Caco-2 (cell line): Measurements from ENCODE around the gene PITPNB. TPM values are rescaled to one million over a fixed set of nuclear protein-coding genes. Genes with fewer than 3 reads are reported as not detected.

Experiments
- Bru-seq: library from RNA; stranded (reverse); fragments of 400-500 nt; gene quantifications from one replicate; lab custom pipeline; 2021; lab: Mats Ljungman, UMichigan
- BruChase-seq, 2 experiments: library from RNA; stranded (reverse); fragments of 400-500 nt; gene quantifications; one replicate each; lab custom pipeline; 2021; lab: Mats Ljungman, UMichigan
- BruUV-seq: library from RNA; stranded (reverse); fragments of 400-500 nt; replicated peaks from 2 replicates; lab custom pipeline; 2021; lab: Mats Ljungman, UMichigan
- CTCF ChIA-PET: fragments of 300-600 bp; sonication (Branson Sonifier 250); formaldehyde crosslinking; loops from one replicate; lab custom pipeline; 2022; ENCODE audit warnings: antibody characterized with exemption; lab: Charles Lee
- POLR2A ChIA-PET: fragments of 300-600 bp; sonication (Branson Sonifier 250); formaldehyde crosslinking; loops from one replicate; lab custom pipeline; 2022; ENCODE audit warnings: antibody characterized with exemption; lab: Charles Lee
- DNase-seq, 2 experiments: peaks; one replicate each; pipeline versions ENCODE4 v3.0.0 to v3.0.0-alpha.2; 2020 to 2022
- H3K27me3 ChIP-seq: replicated peaks from 2 replicates; pipeline ENCODE4 v1.6.0; 2011; ENCODE audit warnings: low read length; ENCODE audit not compliant: control insufficient read depth, insufficient read depth
- H3K36me3 ChIP-seq: 2 replicates; pipeline ENCODE4 v1.5.1; 2011; ENCODE audit warnings: low read length; ENCODE audit not compliant: control insufficient read depth, insufficient read depth
- H3K4me1 ChIP-seq: fragments of 250-450 bp; sonication (Bioruptor Pico); 2 replicates; pipeline ENCODE4 v1.5.1; 2020; ENCODE audit warnings: mild to moderate bottlenecking
- H3K4me3 ChIP-seq: 2 replicates; pipeline ENCODE4 v1.5.1; 2011; ENCODE audit warnings: low read depth, mild to moderate bottlenecking, control low read depth, low read length
- H3K9me3 ChIP-seq: fragments of 250-450 bp; sonication (Bioruptor Pico); 2 replicates; pipeline ENCODE4 v1.5.1; 2020; ENCODE audit warnings: mild to moderate bottlenecking, moderate library complexity
- H3K27ac Mint-ChIP-seq: one replicate; pipeline ENCODE4 v1.8.0; 2022; ENCODE audit warnings: mixed read lengths; ENCODE audit not compliant: unreplicated experiment
- H3K27me3 Mint-ChIP-seq: one replicate; pipeline ENCODE4 v1.8.0; 2022; ENCODE audit warnings: mixed read lengths; ENCODE audit not compliant: insufficient read depth, unreplicated experiment
- H3K36me3 Mint-ChIP-seq: one replicate; pipeline ENCODE4 v1.8.0; 2022; ENCODE audit warnings: mild to moderate bottlenecking, mixed read lengths; ENCODE audit not compliant: insufficient read depth, unreplicated experiment
- H3K4me1 Mint-ChIP-seq: one replicate; pipeline ENCODE4 v1.8.0; 2022; ENCODE audit warnings: low read depth, mixed read lengths; ENCODE audit not compliant: unreplicated experiment
- H3K4me3 Mint-ChIP-seq: one replicate; pipeline ENCODE4 v1.8.0; 2022; ENCODE audit warnings: mild to moderate bottlenecking, moderate library complexity, mixed read lengths; ENCODE audit not compliant: unreplicated experiment
- H3K9me3 Mint-ChIP-seq: one replicate; pipeline ENCODE4 v1.8.0; 2022; ENCODE audit warnings: mixed read lengths; ENCODE audit not compliant: unreplicated experiment
- CTCF ChIP-seq, 2 experiments: fragments of 200-600 bp in 1 of 2; IDR thresholded peaks; 1 replicate in 1 of 2; 2 replicates in 1 of 2; pipeline versions ENCODE4 v1.5.1 to v1.8.0; 2011 to 2022; ENCODE audit warnings: antibody characterized with exemption in 1 of 2, control low read depth in 1 of 2, inconsistent platforms in 1 of 2, low read depth in 1 of 2, low read length in 1 of 2, mild to moderate bottlenecking in 1 of 2, moderate library complexity in 1 of 2; ENCODE audit not compliant: insufficient read depth in 1 of 2, severe bottlenecking in 1 of 2, unreplicated experiment in 1 of 2
- intact Hi-C: fragments of 100-400 bp; cut with micrococcal nuclease; formaldehyde crosslinking; loops from one replicate; pipeline ENCODE4 v1.10.0; 2022; ENCODE audit not compliant: unreplicated experiment
- long read RNA-seq: library from polyadenylated mRNA; stranded (forward); transcript quantifications from one replicate; pipeline ENCODE4 v2.0.0, GENCODE V29; 2022
- total RNA-seq: library from RNA; stranded (reverse); gene quantifications from 2 replicates; pipeline ENCODE4 v1.2.3, GENCODE V29; 2022

PITPNB gene
- total RNA-seq (76.8 and 81.7 TPM in 2 replicates), Bru-seq, nascent RNA (percentile 92 among the genes with signal in this experiment), BruChase-seq, experiment 1, labeled RNA remaining after a 2-hour chase (percentile 93 among the genes with signal in this experiment), BruChase-seq, experiment 2, labeled RNA remaining after a 6-hour chase (percentile 90 among the genes with signal in this experiment)
- long read RNA-seq, transcript PITPNB-208 (3 exons, 766 nt): major isoform, 11 of 221 reads
- long read RNA-seq, partial matches to known transcripts: 5 of 221 reads
- long read RNA-seq, other reads (novel, unspliced or antisense): 205 of 221 reads

GRCh38 chr22:27919222-27919941, at the start of gene PITPNB:
Gene PITPNB (minus strand): TSS chr22:27919256. CDS start chr22:27919191, 65 bp downstream.
- intact Hi-C loops: loop anchor here (5.0 kb wide), 1 partner anchor 37 kb away; no protein-coding TSS in a partner anchor
- DNase-seq: peak; percentile 96 to 98
- Mint-ChIP-seq H3K27me3 (no peaks in the 10 kb centered on the region), H3K4me3 (peak within 1 kb of the TSS; percentile 74), H3K27ac (peak within 1 kb of the TSS; percentile 100), H3K9me3 (no peaks in the 10 kb centered on the region), H3K36me3 (peaks cover 43% of the 10 kb centered on the region), H3K4me1 (peaks cover 34% of the 10 kb centered on the region)
- H3K27me3 ChIP-seq: no peaks in the 10 kb centered on the region
- H3K36me3 ChIP-seq: no peaks in the 10 kb centered on the region
- H3K4me1 ChIP-seq: peaks cover 14% of the 10 kb centered on the region; the same call in 1 of the 2 replicates
- BruUV-seq: TSS peak; percentile 56
- no peaks in the 10 kb centered on the region for H3K9me3 ChIP-seq
- CTCF ChIA-PET: interaction anchor here (0.9 to 1.3 kb wide), 2 partner anchors 18 to 36 kb away, joined by 3 to 5 read pairs; no protein-coding TSS in a partner anchor
- no peak for TF ChIP-seq CTCF (IDR thresholded peaks at IDR 0.05; ENCODE audit: insufficient read depth in 1 of 2, low read depth in 1 of 2, low read length in 1 of 2, severe bottlenecking in 1 of 2, unreplicated experiment in 1 of 2)
- POLR2A ChIA-PET: interaction anchor here (0.7 to 1.0 kb wide), 5 partner anchors 13 to 1436 kb away, joined by 3 to 5 read pairs (median 3); partner anchors contain the start of gene HPS4
- peak within 1 kb of the TSS; percentile 84 for H3K4me3 ChIP-seq

GRCh38 chr22:27966168-27967064, 47.4 kb upstream of the PITPNB start:
- Mint-ChIP-seq H3K27me3 (no peaks in the 10 kb centered on the region), H3K4me1 (peaks cover 7% of the 10 kb centered on the region), H3K36me3 (no peaks in the 10 kb centered on the region), H3K4me3 (no peak overlapping the region), H3K27ac (no peak overlapping the region), H3K9me3 (peaks cover 13% of the 10 kb centered on the region)
- Histone ChIP-seq H3K36me3 (no peaks in the 10 kb centered on the region), H3K27me3 (no peaks in the 10 kb centered on the region), H3K9me3 (peaks cover 13% of the 10 kb centered on the region), H3K4me3 (no peak overlapping the region), H3K4me1 (0 out of 2 replicates have a peak, but pooled peaks cover 3% of the 10 kb centered on the region)
- no peak for TF ChIP-seq CTCF (IDR thresholded peaks at IDR 0.05; ENCODE audit: insufficient read depth in 1 of 2, low read depth in 1 of 2, low read length in 1 of 2, severe bottlenecking in 1 of 2, unreplicated experiment in 1 of 2)
- no TSS peak for BruUV-seq
- intact Hi-C loops: no loop called here
- DNase-seq: no peak
- CTCF ChIA-PET: no interaction called here
- POLR2A ChIA-PET: no interaction called here
